Endothelial cell of umbilical vein (primary cell): ENCODE results near the gene KIF22.

Source experiments
- EZH2 ChIP-seq: IDR thresholded peaks from 2 replicates; pipeline ENCODE4 v1.6.1; 2012; ENCODE audit warnings: borderline replicate concordance, low read depth, mild to moderate bottlenecking, moderate library complexity, low read length, inconsistent platforms; ENCODE audit not compliant: severe bottlenecking
- FOS ChIP-seq: IDR thresholded peaks from 2 replicates; pipeline ENCODE4 v1.6.1; 2011; ENCODE audit warnings: mild to moderate bottlenecking, low read length, moderate library complexity, borderline replicate concordance; ENCODE audit not compliant: insufficient read depth
- GATA2 ChIP-seq: IDR thresholded peaks from 2 replicates; pipeline ENCODE4 v1.7.0; 2011; ENCODE audit warnings: low read depth, mild to moderate bottlenecking, moderate library complexity, mixed read lengths, low read length; ENCODE audit not compliant: insufficient read length, insufficient read depth
- JUN ChIP-seq: IDR thresholded peaks from 2 replicates; pipeline ENCODE4 v1.6.1; 2011; ENCODE audit warnings: borderline replicate concordance, low read depth; ENCODE audit not compliant: insufficient read length, insufficient read depth
- MAX ChIP-seq: IDR thresholded peaks from 2 replicates; pipeline ENCODE4 v1.6.1; 2011; ENCODE audit not compliant: insufficient read depth, insufficient read length
- MYC ChIP-seq: IDR thresholded peaks from one replicate; pipeline ENCODE4 v1.6.1; 2011; ENCODE audit warnings: mild to moderate bottlenecking, low read depth, low read length
- POLR2A ChIP-seq: IDR thresholded peaks from 2 replicates; pipeline ENCODE4 v1.6.1; 2012; ENCODE audit warnings: low read depth, mild to moderate bottlenecking, control low read depth, low read length
- POLR2AphosphoS5 ChIP-seq: IDR thresholded peaks from 2 replicates; pipeline ENCODE4 v1.6.1; 2012; ENCODE audit warnings: low read depth, mild to moderate bottlenecking, control low read depth, low read length, moderate library complexity; ENCODE audit not compliant: insufficient read depth
- TF ChIP-seq, protein P1 (sequence below), 2 donors: IDR thresholded peaks; 1 replicate in 1 of 2; 2 replicates in 1 of 2; pipeline ENCODE4 v1.5.1; 2011; ENCODE audit warnings: low read length in 2 of 2, mild to moderate bottlenecking in 2 of 2, moderate library complexity in 2 of 2, control low read depth in 1 of 2, inconsistent platforms in 1 of 2, low read depth in 1 of 2; ENCODE audit not compliant: insufficient read depth in 1 of 2; ENCODE audit errors: extremely low read depth in 1 of 2

- TF ChIP-seq, protein P1, sequence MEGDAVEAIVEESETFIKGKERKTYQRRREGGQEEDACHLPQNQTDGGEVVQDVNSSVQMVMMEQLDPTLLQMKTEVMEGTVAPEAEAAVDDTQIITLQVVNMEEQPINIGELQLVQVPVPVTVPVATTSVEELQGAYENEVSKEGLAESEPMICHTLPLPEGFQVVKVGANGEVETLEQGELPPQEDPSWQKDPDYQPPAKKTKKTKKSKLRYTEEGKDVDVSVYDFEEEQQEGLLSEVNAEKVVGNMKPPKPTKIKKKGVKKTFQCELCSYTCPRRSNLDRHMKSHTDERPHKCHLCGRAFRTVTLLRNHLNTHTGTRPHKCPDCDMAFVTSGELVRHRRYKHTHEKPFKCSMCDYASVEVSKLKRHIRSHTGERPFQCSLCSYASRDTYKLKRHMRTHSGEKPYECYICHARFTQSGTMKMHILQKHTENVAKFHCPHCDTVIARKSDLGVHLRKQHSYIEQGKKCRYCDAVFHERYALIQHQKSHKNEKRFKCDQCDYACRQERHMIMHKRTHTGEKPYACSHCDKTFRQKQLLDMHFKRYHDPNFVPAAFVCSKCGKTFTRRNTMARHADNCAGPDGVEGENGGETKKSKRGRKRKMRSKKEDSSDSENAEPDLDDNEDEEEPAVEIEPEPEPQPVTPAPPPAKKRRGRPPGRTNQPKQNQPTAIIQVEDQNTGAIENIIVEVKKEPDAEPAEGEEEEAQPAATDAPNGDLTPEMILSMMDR (IDR thresholded peaks at IDR 0.05; ENCODE audit: extremely low read depth in 1 of 2, insufficient read depth in 1 of 2, low read depth in 1 of 2, low read length in 2 of 2) = no peak
- TF ChIP-seq MAX (no peak), POLR2AphosphoS5 (no peak), POLR2A (no peak), JUN (no peak), MYC (no peak), EZH2 (no peak), GATA2 (no peak), FOS (no peak)
Observed at GRCh38 chr16:29779474-29779873, 11.1 kb upstream of the KIF22 start.
